Forelimb muscle (tissue), 1 donor: ENCODE results near the gene TAS2R60. TPM values are rescaled to one million over a fixed set of nuclear protein-coding genes. Genes with fewer than 3 reads are reported as not detected.
"Not testable (repeated sequence)": the region's sequence is repeated elsewhere in the genome, so short reads cannot be mapped to it uniquely, and the experiment has no call there.

ENCODE experiments used
- DNase-seq: peaks from one replicate; pipeline ENCODE4 v3.0.0-alpha.2; 2013; ENCODE audit warnings: low read depth
- polyA plus RNA-seq: library from polyadenylated mRNA; unstranded; fragments of 120-200 nt; gene quantifications from one replicate; pipeline ENCODE4 v1.2.1, GENCODE V29; 2013; ENCODE audit not compliant: insufficient read length

Gene TAS2R60
- polyA plus RNA-seq, 1 donor = not detected

- not testable (repeated sequence) for DNase-seq
Measured at GRCh38 chr7:143472071-143472689, 28.9 kb downstream of the TAS2R60 start.

DNA sequence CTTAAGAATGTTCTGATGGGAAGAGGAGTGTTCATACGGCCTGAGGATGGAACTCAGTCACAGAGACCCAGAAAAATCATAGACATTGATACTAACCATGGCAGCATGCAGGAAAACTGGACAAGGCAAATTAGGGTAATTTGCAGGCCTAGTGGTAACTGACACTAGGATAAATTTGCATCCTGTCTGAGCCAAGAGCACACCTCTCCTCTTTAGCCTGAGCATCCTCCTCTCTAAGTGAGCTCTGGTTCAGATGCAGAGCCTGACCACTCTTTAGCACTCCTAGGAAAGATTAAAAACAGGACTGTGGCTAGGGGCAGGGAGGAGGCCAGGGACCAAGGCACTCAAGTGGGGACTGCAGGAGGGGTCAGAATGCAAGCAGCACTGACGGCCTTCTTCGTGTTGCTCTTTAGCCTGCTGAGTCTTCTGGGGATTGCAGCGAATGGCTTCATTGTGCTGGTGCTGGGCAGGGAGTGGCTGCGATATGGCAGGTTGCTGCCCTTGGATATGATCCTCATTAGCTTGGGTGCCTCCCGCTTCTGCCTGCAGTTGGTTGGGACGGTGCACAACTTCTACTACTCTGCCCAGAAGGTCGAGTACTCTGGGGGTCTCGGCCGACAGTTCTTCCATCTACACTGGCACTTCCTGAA is 34.4 kb downstream of the TAS2R60 start, which contains the start of gene TAS2R41:
Gene TAS2R41 (plus strand): TSS at position 373 of the 650 bp plus-strand sequence. CDS start 0 bp downstream, at position 373.
- no peak for DNase-seq

- no peak for DNase-seq
Measured at GRCh38 chr7:143479055-143479766, 36.0 kb downstream of the TAS2R60 start.

DNA sequence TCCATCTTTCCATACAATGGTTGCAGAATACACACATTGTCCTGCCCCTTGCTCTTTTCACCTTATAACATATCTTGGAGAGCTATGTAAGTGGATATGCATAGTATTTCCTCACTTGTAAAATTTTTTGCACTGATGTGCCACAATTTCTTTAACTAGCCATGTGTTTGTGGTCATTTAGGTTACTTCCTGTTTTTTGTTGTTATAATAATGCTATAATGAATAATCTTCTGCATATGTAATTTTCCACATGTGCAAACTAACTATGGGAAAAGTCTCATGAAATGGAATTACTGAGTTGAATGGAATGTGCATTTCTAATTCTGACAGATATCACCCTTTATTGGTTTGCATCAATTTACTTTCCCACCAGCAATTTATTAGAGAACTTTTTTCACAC is 37.2 kb downstream of the TAS2R60 start:
- DNase-seq = no peak

DNA sequence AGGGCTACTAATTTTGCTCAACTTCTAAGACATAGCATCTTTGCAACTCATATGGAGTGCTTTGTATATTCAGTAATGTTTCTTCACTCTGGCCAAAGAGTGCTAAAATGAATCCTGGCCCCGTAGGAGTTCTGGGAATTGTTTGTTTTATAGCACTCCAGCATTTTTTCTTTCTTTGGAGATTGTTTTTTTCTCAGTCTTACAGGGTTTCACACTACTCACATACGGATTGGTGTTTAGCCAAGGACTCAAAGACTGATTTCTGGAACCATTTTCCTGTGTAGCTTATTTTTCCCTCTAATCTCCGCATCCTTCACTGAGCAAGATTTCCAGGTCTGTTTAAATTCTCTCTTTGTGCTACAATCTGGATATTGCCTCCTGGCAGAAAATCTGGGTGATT is 40.9 kb downstream of the TAS2R60 start:
- peak; percentile 74 for DNase-seq

DNA sequence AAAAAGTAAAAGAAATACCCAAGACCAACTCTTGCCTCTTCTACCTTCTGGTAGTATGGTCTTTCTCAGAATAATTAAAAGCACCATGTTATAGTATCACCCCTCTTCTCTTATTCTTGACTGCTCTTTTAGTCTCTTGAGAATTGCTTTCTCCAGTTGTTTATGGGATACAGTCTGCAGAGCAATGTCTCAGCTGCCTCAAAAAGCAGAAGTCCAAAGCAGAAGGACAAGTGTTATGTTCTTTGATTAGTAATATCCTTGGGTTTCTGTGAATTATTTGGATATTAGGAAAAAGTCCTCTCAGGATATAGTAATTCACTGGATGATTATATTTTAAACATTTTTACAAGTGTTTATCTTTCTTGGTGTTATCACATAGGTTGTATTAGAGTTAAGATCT is 41.8 kb downstream of the TAS2R60 start:
- no peak for DNase-seq

DNA sequence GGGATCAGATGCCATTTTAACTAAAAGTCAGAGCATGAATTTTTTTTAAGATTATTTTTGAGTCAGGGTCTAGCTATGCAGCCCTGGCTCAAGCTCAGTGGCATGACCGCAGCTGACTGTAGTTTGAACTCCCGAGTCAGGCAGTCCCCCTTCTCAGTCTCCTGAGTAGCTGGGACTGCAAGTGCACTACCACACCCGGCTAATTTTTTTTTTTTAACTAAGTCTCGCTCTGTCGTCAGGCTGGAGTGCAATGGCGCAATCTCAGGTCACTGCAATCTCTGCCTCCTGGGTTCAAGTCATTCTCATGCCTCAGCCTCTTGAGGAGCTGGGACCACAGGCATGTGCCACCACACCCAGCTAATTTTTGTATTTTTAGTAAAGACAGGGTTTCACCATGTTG is 42.2 kb downstream of the TAS2R60 start:
- DNase-seq = no peak

DNA sequence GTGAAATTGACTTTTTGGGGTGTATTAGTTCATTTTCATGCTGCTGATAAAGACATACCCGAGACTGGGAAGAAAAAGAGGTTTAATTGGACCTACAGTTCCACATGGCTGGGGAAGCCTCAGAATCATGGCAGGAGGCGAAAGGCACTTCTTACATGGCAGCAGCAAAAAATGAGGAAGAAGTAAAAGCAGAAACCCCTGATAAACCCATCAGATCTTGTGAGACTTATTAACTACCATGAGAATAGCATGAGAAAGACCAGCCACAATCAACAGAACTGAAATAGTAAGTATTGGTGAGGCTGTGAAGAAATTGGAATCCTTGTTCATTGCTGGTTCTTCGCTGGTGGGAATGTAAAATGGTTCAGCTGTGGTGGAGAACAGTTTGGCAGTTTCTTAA is 43.0 kb downstream of the TAS2R60 start:
- DNase-seq = not testable (repeated sequence)

GRCh38 chr7:143487061-143487460 is 43.8 kb downstream of the TAS2R60 start:
- no peak for DNase-seq

- no peak for DNase-seq
Measured at GRCh38 chr7:143487566-143487965, 44.3 kb downstream of the TAS2R60 start.

- no peak for DNase-seq
Measured at GRCh38 chr7:143490717-143491306, 47.6 kb downstream of the TAS2R60 start.

GRCh38 chr7:143492043-143492471 is 48.8 kb downstream of the TAS2R60 start:
- no peak for DNase-seq

DNA sequence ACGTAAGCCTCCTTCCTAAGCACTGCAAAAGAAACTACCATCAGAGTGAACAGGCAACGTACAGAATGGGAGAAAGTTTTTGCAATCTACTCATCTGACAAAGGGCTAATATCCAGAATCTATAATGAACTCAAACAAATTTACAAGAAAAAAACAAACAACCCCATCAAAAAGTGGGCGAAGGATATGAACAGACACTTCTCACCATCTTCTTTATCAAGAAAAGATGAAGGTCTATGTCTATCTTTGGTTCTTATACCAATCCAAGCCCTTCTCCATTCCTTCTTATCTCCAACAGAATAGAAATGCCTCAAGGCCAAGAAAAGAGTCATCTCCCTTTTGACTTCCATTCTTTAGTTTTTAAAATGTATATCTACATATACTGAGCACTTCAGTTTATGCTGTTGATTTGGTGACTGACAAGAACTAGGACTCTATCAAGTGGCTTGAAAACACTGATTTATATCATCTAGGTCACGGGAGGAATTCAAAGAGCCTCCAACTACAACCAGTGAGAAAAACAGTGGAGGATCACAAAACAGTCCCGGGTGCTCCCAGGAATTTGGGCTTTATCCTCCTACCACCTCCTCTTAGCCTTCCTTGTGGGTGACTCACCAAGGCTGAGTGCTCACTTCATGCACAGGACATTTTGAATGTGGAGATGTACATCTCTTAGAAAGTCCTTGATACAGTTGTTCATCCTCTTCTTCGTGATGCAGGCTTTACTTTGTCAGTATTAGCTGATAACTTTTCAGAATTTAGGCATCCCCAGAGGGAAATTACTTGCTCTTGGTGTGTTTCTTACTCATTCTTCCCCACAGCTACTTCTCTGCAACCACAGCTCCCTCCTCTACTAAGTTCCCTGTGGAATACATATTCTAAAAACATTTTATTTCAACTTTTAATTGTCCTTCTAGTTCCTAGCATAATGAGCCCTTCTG is 49.8 kb downstream of the TAS2R60 start:
- no peak for DNase-seq

DNA sequence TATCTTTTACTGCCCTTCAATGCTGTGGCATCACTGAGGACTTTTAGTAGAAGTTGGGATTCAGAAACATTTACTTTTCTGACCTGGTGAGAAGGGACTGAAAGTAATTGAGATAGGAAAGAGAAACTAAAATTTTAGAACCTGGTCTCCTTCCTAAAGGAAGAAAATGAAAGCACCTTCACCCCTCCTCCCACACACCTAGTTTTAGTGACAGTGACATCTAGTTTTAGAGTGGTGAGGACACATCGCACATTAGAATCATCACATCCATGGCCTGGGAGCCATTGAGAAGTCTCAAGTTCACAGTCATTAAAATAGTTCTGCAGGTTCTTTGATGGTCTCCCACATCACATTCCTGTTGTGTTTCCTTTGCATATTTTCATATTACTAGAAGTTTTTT is 50.5 kb downstream of the TAS2R60 start:
- no peak for DNase-seq

Other genes with a start within 250 kb of the TAS2R60 start
- not detected for gene TAS2R40, start 221.4 kb upstream of the TAS2R60 start, polyA plus RNA-seq
- gene GSTK1, start 180.0 kb upstream of the TAS2R60 start, polyA plus RNA-seq = 85.2 TPM
- 1.0 TPM for gene TMEM139, start 158.5 kb upstream of the TAS2R60 start, polyA plus RNA-seq
- gene CASP2, start 155.1 kb upstream of the TAS2R60 start, polyA plus RNA-seq = 20.3 TPM
- 2.6 TPM for gene CLCN1, start 127.3 kb upstream of the TAS2R60 start, polyA plus RNA-seq
- 1.5 TPM for gene FAM131B, start 80.7 kb upstream of the TAS2R60 start, polyA plus RNA-seq
- gene ZYX, start 62.1 kb upstream of the TAS2R60 start, polyA plus RNA-seq = 249 TPM
- 6.0 TPM for gene EPHA1, start 34.6 kb upstream of the TAS2R60 start, polyA plus RNA-seq
- gene TAS2R41, start 34.4 kb downstream of the TAS2R60 start, polyA plus RNA-seq = not detected
- not detected for gene CTAGE15, start 128.3 kb downstream of the TAS2R60 start, polyA plus RNA-seq
- gene TCAF2, start 177.5 kb downstream of the TAS2R60 start, polyA plus RNA-seq = 11.7 TPM